BLaER1 (cell line): ENCODE data around the gene XPO1.
A peak's percentile ranks its signal among the peaks of the same experiment; 100 is the strongest.
"Not testable (repeated sequence)": the region's sequence is repeated elsewhere in the genome, so short reads cannot be mapped to it uniquely, and the experiment has no call there.

Source experiments
- H3K27ac ChIP-seq: shearing (Covaris generic); formaldehyde crosslinking; 2 replicates; pipeline ENCODE4 v1.8.1; 2022
- H3K27me3 ChIP-seq: shearing (Covaris generic); formaldehyde crosslinking; 2 replicates; pipeline ENCODE4 v1.8.1; 2022
- H3K36me3 ChIP-seq: shearing (Covaris generic); formaldehyde crosslinking; 2 replicates; pipeline ENCODE4 v1.8.1; 2022
- H3K4me1 ChIP-seq: shearing (Covaris generic); formaldehyde crosslinking; 2 replicates; pipeline ENCODE4 v1.8.1; 2022
- H3K4me2 ChIP-seq: shearing (Covaris generic); formaldehyde crosslinking; 2 replicates; pipeline ENCODE4 v1.8.1; 2022
- H3K4me3 ChIP-seq: shearing (Covaris generic); formaldehyde crosslinking; 2 replicates; pipeline ENCODE4 v1.8.1; 2022
- H3K9ac ChIP-seq: shearing (Covaris generic); formaldehyde crosslinking; 2 replicates; pipeline ENCODE4 v1.8.1; 2022
- H3K9me3 ChIP-seq: shearing (Covaris generic); formaldehyde crosslinking; 2 replicates; pipeline ENCODE4 v1.8.1; 2022
- H4K20me1 ChIP-seq: shearing (Covaris generic); formaldehyde crosslinking; 2 replicates; pipeline ENCODE4 v1.8.1; 2022
- Cebpa-rat ChIP-seq: shearing (Covaris generic); IDR thresholded peaks from 2 replicates; pipeline ENCODE4 v1.8.1; 2022

The XPO1 gene

GRCh38 chr2:61469424-61470121, 68.6 kb downstream of the XPO1 start:
- peaks cover 58% of the 10 kb centered on the region for H4K20me1 ChIP-seq
- no peaks in the 10 kb centered on the region for H3K9me3 ChIP-seq
- H3K4me3 ChIP-seq = peak overlapping the region; percentile 98
- H3K4me1 ChIP-seq = peaks cover 57% of the 10 kb centered on the region
- peak overlapping the region; percentile 99 for H3K27ac ChIP-seq
- peaks cover 43% of the 10 kb centered on the region for H3K36me3 ChIP-seq
- TF ChIP-seq Cebpa-rat = no peak
- no peaks in the 10 kb centered on the region for H3K27me3 ChIP-seq
- H3K4me2 ChIP-seq = peak overlapping the region; percentile 94
- H3K9ac ChIP-seq = peak overlapping the region; percentile 99

GRCh38 chr2:61468231-61468630, 69.9 kb downstream of the XPO1 start:
- Histone ChIP-seq H3K4me2 (peak overlapping the region; percentile 94), H3K4me1 (peaks cover 70% of the 10 kb centered on the region), H3K9ac (peak overlapping the region; percentile 99), H4K20me1 (peaks cover 71% of the 10 kb centered on the region), H3K36me3 (peaks cover 37% of the 10 kb centered on the region), H3K4me3 (peak overlapping the region; percentile 98), H3K27ac (peak overlapping the region; percentile 99)
- not testable (repeated sequence) for H3K9me3 ChIP-seq, H3K27me3 ChIP-seq

GRCh38 chr2:61465045-61465444, 73.1 kb downstream of the XPO1 start:
- peak overlapping the region; percentile 64 for H3K9ac ChIP-seq
- H3K27ac ChIP-seq = peak overlapping the region; percentile 35; the same call in 1 of the 2 replicates
- no peak overlapping the region for H3K4me3 ChIP-seq
- H3K4me2 ChIP-seq = peak overlapping the region; percentile 94
- H3K9me3 ChIP-seq = no peaks in the 10 kb centered on the region
- H4K20me1 ChIP-seq = peaks cover 100% of the 10 kb centered on the region
- no peak for TF ChIP-seq Cebpa-rat
- peaks cover 79% of the 10 kb centered on the region for H3K4me1 ChIP-seq
- H3K27me3 ChIP-seq = no peaks in the 10 kb centered on the region
- H3K36me3 ChIP-seq = peaks cover 53% of the 10 kb centered on the region

DNA sequence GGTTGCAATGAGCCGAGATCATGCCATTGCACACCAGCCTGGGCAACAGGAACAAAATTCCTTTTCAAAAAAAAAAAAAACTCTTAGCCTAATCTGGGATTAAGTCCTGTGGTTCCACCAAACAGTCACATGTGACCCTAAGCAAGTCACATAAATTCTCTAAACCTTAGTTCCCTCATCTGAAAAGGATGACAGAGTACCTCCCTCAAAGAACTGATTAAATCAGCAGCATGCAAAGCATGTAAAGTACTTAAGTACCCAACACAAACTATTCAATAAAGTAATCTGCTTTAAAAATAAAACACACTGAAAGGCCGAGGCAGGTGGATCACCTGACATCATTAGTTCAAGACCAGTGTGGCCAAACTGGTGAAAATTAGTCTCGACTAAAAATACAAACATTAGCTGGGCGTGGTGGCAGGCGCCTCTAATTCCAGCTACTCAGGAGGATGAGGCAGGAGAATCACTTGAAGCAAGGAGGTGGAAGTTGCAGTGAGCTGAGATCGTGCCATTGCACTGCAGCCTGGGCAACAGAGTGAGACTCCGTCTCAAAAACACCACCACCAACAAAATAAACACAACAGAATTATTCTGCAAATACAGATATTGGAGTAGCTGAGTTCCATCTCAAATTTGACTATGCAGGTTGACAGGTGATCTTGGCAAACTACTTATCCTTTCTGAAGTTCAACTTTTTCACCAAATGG, 74.2 kb downstream of the XPO1 start:
- Histone ChIP-seq H3K9me3 (no peaks in the 10 kb centered on the region), H3K4me1 (peaks cover 89% of the 10 kb centered on the region), H3K27ac (no peak overlapping the region), H3K27me3 (no peaks in the 10 kb centered on the region), H4K20me1 (peaks cover 100% of the 10 kb centered on the region), H3K36me3 (peaks cover 61% of the 10 kb centered on the region), H3K4me2 (peak overlapping the region; percentile 94), H3K4me3 (peak overlapping the region; percentile 37), H3K9ac (peak overlapping the region; percentile 64; the same call in 1 of the 2 replicates)
- no peak for TF ChIP-seq Cebpa-rat

GRCh38 chr2:61461404-61461803, 76.8 kb downstream of the XPO1 start:
- Histone ChIP-seq H4K20me1 (peaks cover 100% of the 10 kb centered on the region), H3K4me2 (no peak overlapping the region), H3K9ac (no peak overlapping the region), H3K27ac (no peak overlapping the region), H3K9me3 (0 out of 2 replicates have a peak, but pooled peaks cover 7% of the 10 kb centered on the region), H3K4me1 (peaks cover 79% of the 10 kb centered on the region), H3K27me3 (no peaks in the 10 kb centered on the region), H3K36me3 (peaks cover 59% of the 10 kb centered on the region), H3K4me3 (no peak overlapping the region)
- no peak for TF ChIP-seq Cebpa-rat

DNA sequence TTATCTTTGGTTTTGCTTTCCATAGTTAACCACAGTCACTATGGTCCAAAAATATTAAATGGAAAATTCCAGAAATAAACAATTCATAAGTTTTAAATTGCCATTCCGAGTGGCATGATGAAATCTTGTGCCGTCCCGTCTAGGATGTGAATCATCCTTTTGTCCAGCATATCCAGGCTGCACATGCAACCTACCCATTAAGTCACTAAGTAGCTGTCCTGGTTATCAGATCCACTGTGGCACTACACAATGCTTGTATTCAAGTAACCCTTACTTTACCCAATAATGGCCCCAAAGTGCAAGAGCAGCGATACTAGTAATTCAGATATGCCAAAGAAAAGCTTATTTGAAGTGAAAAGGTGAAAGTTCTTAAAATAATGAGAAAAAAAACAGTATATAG, 78.0 kb downstream of the XPO1 start:
- Histone ChIP-seq H3K4me1 (peaks cover 66% of the 10 kb centered on the region), H3K4me3 (no peak overlapping the region), H3K9me3 (0 out of 2 replicates have a peak, but pooled peaks cover 8% of the 10 kb centered on the region), H3K36me3 (peaks cover 65% of the 10 kb centered on the region), H4K20me1 (peaks cover 100% of the 10 kb centered on the region), H3K27ac (no peak overlapping the region), H3K9ac (no peak overlapping the region), H3K27me3 (no peaks in the 10 kb centered on the region), H3K4me2 (peak overlapping the region; percentile 21; the same call in 1 of the 2 replicates)
- no peak for TF ChIP-seq Cebpa-rat

DNA sequence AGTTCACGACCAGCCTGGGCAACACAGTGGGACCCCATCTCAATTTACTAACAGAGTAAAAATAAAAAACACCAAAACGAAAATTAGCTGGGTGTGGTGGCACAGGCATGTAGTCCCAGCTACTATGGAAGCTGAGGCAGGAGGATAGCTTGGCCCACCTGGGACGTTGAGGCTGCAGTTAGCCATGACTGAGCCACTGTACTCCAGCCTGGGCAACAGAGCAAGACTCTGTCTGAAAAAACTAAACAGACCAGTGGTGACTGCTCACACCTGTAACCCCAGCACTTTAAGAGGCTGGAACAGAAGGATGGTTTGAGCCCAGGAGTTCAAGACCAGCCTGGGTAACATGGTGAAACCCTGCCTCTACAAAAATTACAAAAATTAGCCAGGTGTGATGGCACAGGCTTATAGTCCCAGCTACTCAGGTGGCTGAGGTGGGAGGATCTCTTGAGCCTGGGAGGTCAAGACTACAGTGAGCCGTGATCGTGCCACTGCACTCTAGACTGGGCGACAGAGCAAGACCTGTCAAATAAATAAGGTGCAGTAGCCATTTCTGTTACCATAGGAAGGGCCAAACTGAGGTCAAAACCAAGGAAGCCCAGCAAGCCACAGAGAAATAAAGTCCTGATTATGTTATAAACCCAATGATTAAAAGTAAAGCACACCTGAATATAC, 81.3 kb downstream of the XPO1 start:
- peaks cover 34% of the 10 kb centered on the region for H3K9me3 ChIP-seq
- no peaks in the 10 kb centered on the region for H3K27me3 ChIP-seq
- no peak for TF ChIP-seq Cebpa-rat
- H3K9ac ChIP-seq = no peak overlapping the region
- no peak overlapping the region for H3K4me2 ChIP-seq
- peaks cover 34% of the 10 kb centered on the region for H3K4me1 ChIP-seq
- H3K27ac ChIP-seq = no peak overlapping the region
- peaks cover 100% of the 10 kb centered on the region for H4K20me1 ChIP-seq
- peaks cover 85% of the 10 kb centered on the region for H3K36me3 ChIP-seq
- H3K4me3 ChIP-seq = no peak overlapping the region

GRCh38 chr2:61456070-61456745, 81.9 kb downstream of the XPO1 start:
- peaks cover 40% of the 10 kb centered on the region for H3K9me3 ChIP-seq
- peaks cover 89% of the 10 kb centered on the region for H3K36me3 ChIP-seq
- peaks cover 33% of the 10 kb centered on the region for H3K4me1 ChIP-seq
- no peak overlapping the region for H3K27ac ChIP-seq
- H3K27me3 ChIP-seq = no peaks in the 10 kb centered on the region
- H3K4me2 ChIP-seq = no peak overlapping the region
- H4K20me1 ChIP-seq = peaks cover 100% of the 10 kb centered on the region
- H3K4me3 ChIP-seq = no peak overlapping the region
- no peak for TF ChIP-seq Cebpa-rat
- no peak overlapping the region for H3K9ac ChIP-seq

- Histone ChIP-seq H3K36me3 (peaks cover 88% of the 10 kb centered on the region), H3K4me1 (peaks cover 26% of the 10 kb centered on the region), H4K20me1 (peaks cover 100% of the 10 kb centered on the region), H3K9me3 (peaks cover 52% of the 10 kb centered on the region)
- H3K27me3 ChIP-seq, H3K9ac ChIP-seq, H3K4me3 ChIP-seq, H3K27ac ChIP-seq, H3K4me2 ChIP-seq: not testable (repeated sequence)
These were observed 83.2 kb downstream of the XPO1 start for GRCh38 chr2:61454972-61455371.
